Natural killer cell (primary cell): ENCODE results near the gene RFESD. TPM values are rescaled to one million over a fixed set of nuclear protein-coding genes. Genes with fewer than 3 reads are reported as not detected.

ENCODE experiments used
- ATAC-seq, 3 donors: fragments of 150-1000 bp in 2 of 3; fragments of 200-7000 bp in 1 of 3; cut with Tn5 transposase; 1 replicate in 1 of 3; 2 replicates in 2 of 3; pipeline ENCODE4 v1.10.0; 2021; ENCODE audit warnings: mild to moderate bottlenecking in 2 of 3, moderate library complexity in 2 of 3
- DNase-seq, 2 donors: peaks; one replicate each; pipeline versions ENCODE4 v3.0.0 to v3.0.0-alpha.2; 2013 to 2021; ENCODE audit warnings: mixed read lengths in 1 of 2
- H3K27ac ChIP-seq: one replicate; pipeline ENCODE4 v1.5.1; 2013; ENCODE audit warnings: mild to moderate bottlenecking, low read length
- H3K27me3 ChIP-seq: one replicate; pipeline ENCODE4 v1.6.1; 2013; ENCODE audit warnings: low read length; ENCODE audit not compliant: control insufficient read depth, insufficient read depth
- H3K36me3 ChIP-seq: one replicate; pipeline ENCODE4 v1.6.1; 2013; ENCODE audit warnings: low read length; ENCODE audit not compliant: control insufficient read depth, insufficient read depth
- H3K4me1 ChIP-seq: one replicate; pipeline ENCODE4 v1.6.1; 2013; ENCODE audit warnings: low read length; ENCODE audit not compliant: control insufficient read depth, insufficient read depth
- H3K4me3 ChIP-seq: one replicate; pipeline ENCODE4 v1.5.1; 2013; ENCODE audit warnings: low read length
- H3K9me3 ChIP-seq: one replicate; pipeline ENCODE4 v1.6.1; 2013; ENCODE audit warnings: low read length; ENCODE audit not compliant: control insufficient read depth, insufficient read depth
- H3K27ac Mint-ChIP-seq, 2 donors: one replicate each; pipeline ENCODE4 v1.8.0; 2022; ENCODE audit warnings: mild to moderate bottlenecking in 2 of 2, mixed read lengths in 2 of 2, moderate library complexity in 1 of 2
- H3K27me3 Mint-ChIP-seq, 2 donors: one replicate each; pipeline ENCODE4 v1.8.0; 2022; ENCODE audit warnings: low read depth in 2 of 2, mixed read lengths in 2 of 2
- H3K36me3 Mint-ChIP-seq: one replicate; pipeline ENCODE4 v1.8.0; 2022; ENCODE audit warnings: mixed read lengths
- H3K4me1 Mint-ChIP-seq, 2 donors: one replicate each; pipeline ENCODE4 v1.8.0; 2022; ENCODE audit warnings: mixed read lengths in 2 of 2
- H3K4me3 Mint-ChIP-seq: one replicate; pipeline ENCODE4 v1.8.0; 2022; ENCODE audit warnings: mild to moderate bottlenecking, moderate library complexity, mixed read lengths
- H3K9me3 Mint-ChIP-seq, 2 donors: one replicate each; pipeline ENCODE4 v1.8.0; 2022; ENCODE audit warnings: mixed read lengths in 2 of 2
- CTCF ChIP-seq: fragments of 200-600 bp; IDR thresholded peaks from one replicate; pipeline ENCODE4 v1.8.0; 2022; ENCODE audit warnings: antibody characterized with exemption
- WGBS: methylation state at CpG from one replicate; pipeline ENCODE4 v1.1.7; 2013; ENCODE audit warnings: missing lambda C conversion rate; ENCODE audit not compliant: insufficient coverage; 5-methylcytosine and 5-hydroxymethylcytosine counted together
- intact Hi-C: fragments of 100-400 bp; cut with micrococcal nuclease; formaldehyde crosslinking; loops from one replicate; pipeline ENCODE4 v1.14.2; 2022
- total RNA-seq, 4 donors: library from RNA; stranded (reverse); fragments of 120-200 nt in 1 of 4; gene quantifications; one replicate each; pipeline versions ENCODE4 v1.2.3 to v1.2.4, GENCODE V29; 2013 to 2022

The RFESD gene
- total RNA-seq, 3 donors from 2014 or later (not counting 1 experiment from before 2014, with no cell fraction given), result 0.96 to 1.5 (median 1.4) TPM

- H3K9me3 ChIP-seq, result no peaks in the 10 kb centered on the region
- H3K4me1 ChIP-seq, result no peaks in the 10 kb centered on the region
- no peak for TF ChIP-seq CTCF
- WGBS, result 73% methylated on average over 4 of the region's 4 CpGs
- no peak overlapping the region for H3K4me3 ChIP-seq
- no peaks in the 10 kb centered on the region for H3K9me3 Mint-ChIP-seq
- no peak for ATAC-seq
- no peaks in the 10 kb centered on the region for H3K27me3 ChIP-seq
- DNase-seq, result no peak
- H3K27ac Mint-ChIP-seq, result no peak overlapping the region
- H3K27ac ChIP-seq, result no peak overlapping the region
- intact Hi-C loops, result no loop called here
- H3K4me3 Mint-ChIP-seq, result no peak overlapping the region
- no peaks in the 10 kb centered on the region for H3K27me3 Mint-ChIP-seq
- no peaks in the 10 kb centered on the region for H3K36me3 ChIP-seq
- no peaks in the 10 kb centered on the region for H3K36me3 Mint-ChIP-seq
- no peaks in the 10 kb centered on the region for H3K4me1 Mint-ChIP-seq
Measured at GRCh38 chr5:95669540-95669939, 23.0 kb downstream of the RFESD start.

- Histone ChIP-seq H3K27ac (no peak overlapping the region), H3K4me1 (no peaks in the 10 kb centered on the region), H3K4me3 (no peak overlapping the region), H3K9me3 (no peaks in the 10 kb centered on the region), H3K36me3 (no peaks in the 10 kb centered on the region), H3K27me3 (no peaks in the 10 kb centered on the region)
- DNase-seq (no peak), ATAC-seq (no peak)
- no peaks in the 10 kb centered on the region for H3K36me3 Mint-ChIP-seq
- no peak for TF ChIP-seq CTCF
- no peak overlapping the region for H3K27ac Mint-ChIP-seq
- H3K9me3 Mint-ChIP-seq, result no peaks in the 10 kb centered on the region
- intact Hi-C loops, result no loop called here
- H3K4me3 Mint-ChIP-seq, result no peak overlapping the region
- 100% methylated on average over 5 of the region's 5 CpGs for WGBS
- no peaks in the 10 kb centered on the region for H3K27me3 Mint-ChIP-seq
- no peaks in the 10 kb centered on the region for H3K4me1 Mint-ChIP-seq
Measured at GRCh38 chr5:95669985-95670384, 23.4 kb downstream of the RFESD start.

GRCh38 chr5:95670568-95670967 is 24.0 kb downstream of the RFESD start:
- H3K4me3 Mint-ChIP-seq, result no peak overlapping the region
- H3K4me1 Mint-ChIP-seq, result no peaks in the 10 kb centered on the region
- H3K9me3 ChIP-seq, result no peaks in the 10 kb centered on the region
- H3K36me3 Mint-ChIP-seq, result no peaks in the 10 kb centered on the region
- intact Hi-C loops, result no loop called here
- H3K36me3 ChIP-seq, result no peaks in the 10 kb centered on the region
- H3K4me1 ChIP-seq, result no peaks in the 10 kb centered on the region
- no peaks in the 10 kb centered on the region for H3K27me3 ChIP-seq
- no peak for TF ChIP-seq CTCF
- H3K27ac Mint-ChIP-seq, result no peak overlapping the region
- no peaks in the 10 kb centered on the region for H3K9me3 Mint-ChIP-seq
- no peak overlapping the region for H3K27ac ChIP-seq
- H3K4me3 ChIP-seq, result no peak overlapping the region
- 99% methylated on average over 3 of the region's 3 CpGs for WGBS
- DNase-seq (no peak), ATAC-seq (no peak)
- no peaks in the 10 kb centered on the region for H3K27me3 Mint-ChIP-seq

- H3K36me3 Mint-ChIP-seq, result no peaks in the 10 kb centered on the region
- H3K4me3 Mint-ChIP-seq, result no peak overlapping the region
- H3K27ac Mint-ChIP-seq, result no peak overlapping the region
- H3K27me3 ChIP-seq, result no peaks in the 10 kb centered on the region
- H3K36me3 ChIP-seq, result no peaks in the 10 kb centered on the region
- H3K27ac ChIP-seq, result no peak overlapping the region
- H3K9me3 Mint-ChIP-seq, result no peaks in the 10 kb centered on the region
- H3K4me1 ChIP-seq, result no peaks in the 10 kb centered on the region
- ATAC-seq (no peak), DNase-seq (no peak)
- WGBS, result no CpG with 5 or more reads among the region's 1 CpG
- H3K27me3 Mint-ChIP-seq, result no peaks in the 10 kb centered on the region
- no peak for TF ChIP-seq CTCF
- no peaks in the 10 kb centered on the region for H3K4me1 Mint-ChIP-seq
- intact Hi-C loops, result no loop called here
- no peaks in the 10 kb centered on the region for H3K9me3 ChIP-seq
- H3K4me3 ChIP-seq, result no peak overlapping the region
Measured at GRCh38 chr5:95671826-95672225, 25.2 kb downstream of the RFESD start.
